ENCODE data around the gene CYBA. TPM values are rescaled to one million over a fixed set of nuclear protein-coding genes. Genes with fewer than 3 reads are reported as not detected.

CYBA gene
- total and polyA plus RNA-seq, 9 of the 15 experiments (the other 6 are each of a cell fraction or from before 2014, with no cell fraction given): 0.34 to 683 (median 93.0) TPM

DNA sequence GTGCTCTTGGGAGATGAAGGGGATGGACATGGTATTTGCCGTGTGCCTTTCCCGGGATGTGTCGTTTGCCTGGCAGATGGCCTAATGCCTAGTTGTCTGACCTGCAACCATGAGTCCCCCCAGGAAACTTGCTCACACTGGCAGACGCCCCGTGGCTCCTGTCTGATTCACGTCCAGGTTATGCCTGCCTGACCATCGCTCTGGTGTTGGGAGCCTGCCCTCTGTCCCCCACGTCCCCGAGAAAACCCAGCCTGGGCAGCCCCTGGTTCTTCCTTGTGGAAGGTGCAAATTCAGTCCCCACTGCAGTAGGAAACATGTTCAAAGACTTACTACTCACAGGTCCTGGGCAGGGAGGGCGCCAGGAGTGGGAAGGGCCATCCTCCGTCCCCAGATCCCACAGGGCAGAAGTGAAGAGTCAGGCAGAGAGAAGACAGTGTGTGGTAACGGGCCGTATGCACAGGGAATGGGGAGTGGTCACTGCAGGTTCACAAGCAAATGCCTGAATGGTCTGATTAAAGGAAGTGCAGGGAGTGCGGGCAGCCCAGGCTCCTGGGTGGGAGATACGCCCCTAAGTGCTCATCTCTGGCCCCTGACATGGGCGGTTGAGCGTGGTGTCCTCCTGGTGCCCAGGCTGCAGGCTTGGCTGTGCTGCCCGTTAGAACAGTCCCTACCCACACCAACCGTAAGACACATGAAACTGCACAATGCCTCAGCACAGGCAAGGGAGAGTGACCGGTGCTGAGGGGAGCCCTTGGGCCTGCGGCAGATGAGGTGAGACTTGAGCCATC lies 39.7 kb upstream of the CYBA start:
- H3K9me3 ChIP-seq (replicated peaks; ENCODE audit: control insufficient read depth, insufficient read depth, low read depth, low read length): no peaks in the 10 kb centered on the region
- DNase-seq (ENCODE audit: extremely low read depth in 1 of 4, low spot score in 3 of 4): no peak
- H3K4me3 ChIP-seq: no peak overlapping the region
- H3K79me2 ChIP-seq (ENCODE audit: control insufficient read depth, insufficient read depth, low read length): no peaks in the 10 kb centered on the region; the same call in 2 of the 3 replicates
- no peaks in the 10 kb centered on the region; the same call in 1 of the 2 replicates for H4K20me1 ChIP-seq (replicated peaks; ENCODE audit: control insufficient read depth, insufficient read depth, low read length)
- 78% methylated on average over 21 of the region's 21 CpGs for WGBS (ENCODE audit: insufficient coverage, low coverage, missing lambda C conversion rate)
- ChIA-PET POLR2A (no interaction called here), CTCF (ENCODE audit: low intra/inter-chr PET ratio) (no interaction called here)
- H2AFZ ChIP-seq (ENCODE audit: low read depth, low read length): no peak overlapping the region
- H3K9ac ChIP-seq (ENCODE audit: insufficient read depth in 1 of 2, low read depth in 2 of 2, low read length in 2 of 2): peak overlapping the region in 1 of 2 experiments; percentile 70; a peak in 2 of 4 replicates
- BruUV-seq (replicated peaks): no TSS peak
- H3K4me1 ChIP-seq (replicated peaks in 1 of 2; ENCODE audit: control insufficient read depth in 2 of 2, insufficient read depth in 2 of 2, low read length in 2 of 2): peaks cover 43 to 92% of the 10 kb centered on the region in 2 experiments
- H3K27ac ChIP-seq (ENCODE audit: extremely low read depth, low read depth, low read length): no peak overlapping the region
- no peak overlapping the region for H3K4me2 ChIP-seq (ENCODE audit: insufficient read depth, low read length)
- no peaks in the 10 kb centered on the region for H3K9me1 ChIP-seq (ENCODE audit: control insufficient read depth, insufficient read depth, low read length)
- in situ Hi-C loops (cut with MboI) (no loop called here), intact Hi-C loops (cut with micrococcal nuclease) (no loop called here)
- no peaks in the 10 kb centered on the region for H3K27me3 ChIP-seq (ENCODE audit: control insufficient read depth in 2 of 2, insufficient read depth in 2 of 2, low read length in 2 of 2)
- no peak for FAIRE-seq
- H3K36me3 ChIP-seq (ENCODE audit: control insufficient read depth, insufficient read depth, low read length): no peaks in the 10 kb centered on the region
- no peak for ATAC-seq
- 0 out of 2 replicates have a peak, but pooled peaks have one; percentile 10 for TF ChIP-seq ZNF121 (CRISPR knock-in tag; conservative IDR thresholded peaks at IDR 0.05)
- peak; percentile 17; the same call in 1 of the 2 replicates for TF ChIP-seq SPI1 (IDR thresholded peaks at IDR 0.05; ENCODE audit: borderline replicate concordance, low read depth, low read length)
- TF ChIP-seq MAX (CRISPR knock-in tag; IDR thresholded peaks at IDR 0.05): peak; percentile 12; the same call in 1 of the 2 replicates
- TF ChIP-seq POLR2G (IDR thresholded peaks at IDR 0.05; ENCODE audit: low read depth, low read length): no peak
- no peak for TF ChIP-seq THRAP3 (IDR thresholded peaks at IDR 0.05; ENCODE audit: borderline replicate concordance)
